UCSD-AML1 (cell line): ENCODE data around the gene IMMP2L.
A peak's percentile ranks its signal among the peaks of the same experiment; 100 is the strongest.
"Not testable (repeated sequence)": the region's sequence is repeated elsewhere in the genome, so short reads cannot be mapped to it uniquely, and the experiment has no call there.

Experiments used
- DNase-seq: peaks from one replicate; lab custom pipeline; 2025; ENCODE audit not compliant: unreplicated experiment; lab: John Stamatoyannopoulos, UW

Gene IMMP2L

GRCh38 chr7:111561904-111562732 is at the start of gene IMMP2L:
IMMP2L (minus strand) TSS chr7:111562492.
- peak; percentile 81 for DNase-seq

- DNase-seq = not testable (repeated sequence)
Observed at GRCh38 chr7:111609483-111610254, 47.4 kb upstream of the IMMP2L start.

GRCh38 chr7:111607621-111608020 is 45.3 kb upstream of the IMMP2L start:
- no peak for DNase-seq

- no peak for DNase-seq
Observed at GRCh38 chr7:111605246-111605645, 43.0 kb upstream of the IMMP2L start.

- no peak for DNase-seq
Observed at GRCh38 chr7:111600091-111600490, 37.8 kb upstream of the IMMP2L start.

- no peak for DNase-seq
Observed at GRCh38 chr7:111595780-111596179, 33.5 kb upstream of the IMMP2L start.

- DNase-seq = no peak
Observed at GRCh38 chr7:111594602-111595001, 32.3 kb upstream of the IMMP2L start.

- no peak for DNase-seq
Observed at GRCh38 chr7:111593343-111593742, 31.1 kb upstream of the IMMP2L start.

- DNase-seq = no peak
Observed at GRCh38 chr7:111588065-111588433, 25.8 kb upstream of the IMMP2L start.

GRCh38 chr7:111587410-111588064 is 25.2 kb upstream of the IMMP2L start:
- DNase-seq = no peak

- DNase-seq = no peak
Observed at GRCh38 chr7:111586711-111587409, 24.6 kb upstream of the IMMP2L start.

GRCh38 chr7:111581784-111582488 is 19.6 kb upstream of the IMMP2L start:
- DNase-seq = not testable (repeated sequence)

GRCh38 chr7:111581207-111581606 is 18.9 kb upstream of the IMMP2L start:
- DNase-seq = not testable (repeated sequence)

GRCh38 chr7:111578754-111579153 is 16.5 kb upstream of the IMMP2L start:
- DNase-seq = no peak

- DNase-seq = no peak
Observed at GRCh38 chr7:111571720-111572119, 9.4 kb upstream of the IMMP2L start.

GRCh38 chr7:111568870-111569462 is 6.7 kb upstream of the IMMP2L start:
- no peak for DNase-seq

- DNase-seq = no peak
Observed at GRCh38 chr7:111568419-111568818, 6.1 kb upstream of the IMMP2L start.

GRCh38 chr7:111564078-111564477 is 1.8 kb upstream of the IMMP2L start:
- DNase-seq = no peak

GRCh38 chr7:111561654-111561903 is 713 bp downstream of the IMMP2L start:
- DNase-seq = peak; percentile 11
